Endothelial cell of umbilical vein (primary cell): ENCODE results near the gene AKAP14. TPM values are rescaled to one million over a fixed set of nuclear protein-coding genes. Genes with fewer than 3 reads are reported as not detected.

Experiments used
- BruUV-seq: library from RNA; stranded (reverse); fragments of 400-500 nt; replicated peaks from 2 replicates; lab custom pipeline; 2021; lab: Mats Ljungman, UMichigan
- CTCF ChIA-PET: fragments of 300-600, 350-600 bp; sonication (Branson Sonifier 250); formaldehyde crosslinking; loops from one replicate; lab custom pipeline; 2021; ENCODE audit warnings: antibody characterized with exemption, inconsistent platforms; lab: Charles Lee
- POLR2A ChIA-PET: fragments of 300-600, 350-600 bp; sonication (Branson Sonifier 250); formaldehyde crosslinking; loops from one replicate; lab custom pipeline; 2021; ENCODE audit warnings: antibody characterized with exemption, inconsistent platforms; lab: Charles Lee
- DNase-seq: peaks from one replicate; pipeline ENCODE4 v3.0.0-alpha.2; 2011; ENCODE audit warnings: low read depth, low spot score
- FAIRE-seq: peaks from 2 replicates; lab custom pipeline; 2011; peaks lifted over from hg19 to GRCh38; lab: Jason Lieb, UNC
- H2AFZ ChIP-seq: 2 replicates; pipeline ENCODE4 v1.6.0; 2012; ENCODE audit warnings: low read depth, low read length, control low read depth, inconsistent platforms
- H3K27ac ChIP-seq: 2 replicates; pipeline ENCODE4 v1.5.1; 2011; ENCODE audit warnings: low read depth, mild to moderate bottlenecking, control low read depth, low read length, moderate library complexity; ENCODE audit not compliant: insufficient read depth
- H3K27me3 ChIP-seq, 2 experiments: 2 replicates each; pipeline versions ENCODE4 v1.6.0 to v1.6.1; 2011; ENCODE audit warnings: low read length in 2 of 2, mixed read lengths in 1 of 2; ENCODE audit not compliant: control insufficient read depth in 2 of 2, insufficient read depth in 2 of 2
- H3K36me3 ChIP-seq, 2 experiments: 2 replicates in 1 of 2; 3 replicates in 1 of 2; pipeline ENCODE4 v1.5.1; 2011; ENCODE audit warnings: low read length in 2 of 2, mild to moderate bottlenecking in 1 of 2, moderate library complexity in 1 of 2; ENCODE audit not compliant: control insufficient read depth in 2 of 2, insufficient read depth in 2 of 2; ENCODE audit errors: extremely low read depth in 1 of 2
- H3K4me1 ChIP-seq: 3 replicates; pipeline ENCODE4 v1.5.1; 2011; ENCODE audit warnings: mild to moderate bottlenecking, low read length; ENCODE audit not compliant: control insufficient read depth, insufficient read depth; ENCODE audit errors: extremely low read depth
- H3K4me2 ChIP-seq: 2 replicates; pipeline ENCODE4 v1.6.1; 2011; ENCODE audit warnings: low read length, control low read depth, mixed read lengths; ENCODE audit not compliant: insufficient read depth
- H3K4me3 ChIP-seq, 3 experiments: fragments of 200-600 bp in 1 of 3; sonication (generic), shearing (Covaris generic) in 1 of 3; replicated peaks in 1 of 3; 2 replicates each; pipeline ENCODE4 v1.5.1; 2011 to 2016; ENCODE audit warnings: control low read depth in 3 of 3, low read length in 3 of 3, mild to moderate bottlenecking in 2 of 3, inconsistent platforms in 1 of 3, low read depth in 1 of 3, moderate library complexity in 1 of 3; ENCODE audit not compliant: insufficient read depth in 1 of 3
- H3K79me2 ChIP-seq: 2 replicates; pipeline ENCODE4 v1.6.0; 2012; ENCODE audit warnings: low read length, inconsistent platforms; ENCODE audit not compliant: control insufficient read depth, insufficient read depth
- H3K9ac ChIP-seq: replicated peaks from 2 replicates; pipeline ENCODE3; 2011; ENCODE audit warnings: low read length, control low read depth; ENCODE audit not compliant: insufficient read depth; ENCODE audit errors: extremely low read depth
- H3K9me1 ChIP-seq: replicated peaks from 3 replicates; pipeline ENCODE4 v1.6.0; 2011; ENCODE audit warnings: mild to moderate bottlenecking, low read length; ENCODE audit not compliant: control insufficient read depth, insufficient read depth; ENCODE audit errors: extremely low read depth
- H3K9me3 ChIP-seq: replicated peaks from 2 replicates; pipeline ENCODE4 v1.5.1; 2012; ENCODE audit warnings: low read length, inconsistent platforms; ENCODE audit not compliant: control insufficient read depth, insufficient read depth
- H4K20me1 ChIP-seq: replicated peaks from 2 replicates; pipeline ENCODE3; 2011; ENCODE audit warnings: mild to moderate bottlenecking, low read length; ENCODE audit not compliant: control insufficient read depth, insufficient read depth; ENCODE audit errors: extremely low read depth
- EZH2 ChIP-seq: IDR thresholded peaks from 2 replicates; pipeline ENCODE4 v1.6.1; 2012; ENCODE audit warnings: borderline replicate concordance, low read depth, mild to moderate bottlenecking, moderate library complexity, low read length, inconsistent platforms; ENCODE audit not compliant: severe bottlenecking
- FOS ChIP-seq: IDR thresholded peaks from 2 replicates; pipeline ENCODE4 v1.6.1; 2011; ENCODE audit warnings: mild to moderate bottlenecking, low read length, moderate library complexity, borderline replicate concordance; ENCODE audit not compliant: insufficient read depth
- GATA2 ChIP-seq: IDR thresholded peaks from 2 replicates; pipeline ENCODE4 v1.7.0; 2011; ENCODE audit warnings: low read depth, mild to moderate bottlenecking, moderate library complexity, mixed read lengths, low read length; ENCODE audit not compliant: insufficient read length, insufficient read depth
- JUN ChIP-seq: IDR thresholded peaks from 2 replicates; pipeline ENCODE4 v1.6.1; 2011; ENCODE audit warnings: borderline replicate concordance, low read depth; ENCODE audit not compliant: insufficient read length, insufficient read depth
- MYC ChIP-seq: IDR thresholded peaks from one replicate; pipeline ENCODE4 v1.6.1; 2011; ENCODE audit warnings: mild to moderate bottlenecking, low read depth, low read length
- POLR2A ChIP-seq: IDR thresholded peaks from 2 replicates; pipeline ENCODE4 v1.6.1; 2012; ENCODE audit warnings: low read depth, mild to moderate bottlenecking, control low read depth, low read length
- POLR2AphosphoS5 ChIP-seq: IDR thresholded peaks from 2 replicates; pipeline ENCODE4 v1.6.1; 2012; ENCODE audit warnings: low read depth, mild to moderate bottlenecking, control low read depth, low read length, moderate library complexity; ENCODE audit not compliant: insufficient read depth
- dilution Hi-C: fragments of 300-500 bp; cut with MboI; formaldehyde crosslinking; loops from one replicate; pipeline ENCODE4 v1.15.0; 2019; ENCODE audit warnings: low sequenced_read_pairs; ENCODE audit not compliant: extremely low pct_ligation_motif_present
- intact Hi-C: fragments of 100-400 bp; cut with micrococcal nuclease; formaldehyde crosslinking; loops from one replicate; pipeline ENCODE4 v1.10.0; 2022
- polyA plus RNA-seq, 4 experiments: library from polyadenylated mRNA; depleted of rRNA in 3 of 4; stranded (reverse) in 3 of 4; unstranded in 1 of 4; fragments of >200 nt; gene quantifications; 2 replicates each; pipeline versions ENCODE4 v1.2.1 to v1.2.3, GENCODE V29; 2011 to 2012; ENCODE audit warnings: missing spikeins in 1 of 4
- total RNA-seq: library from RNA; stranded (reverse); gene quantifications from 2 replicates; pipeline ENCODE4 v1.2.3, GENCODE V29; 2021
- TF ChIP-seq, protein P1 (sequence below), 2 donors: IDR thresholded peaks; 1 replicate in 1 of 2; 2 replicates in 1 of 2; pipeline ENCODE4 v1.5.1; 2011; ENCODE audit warnings: low read length in 2 of 2, mild to moderate bottlenecking in 2 of 2, moderate library complexity in 2 of 2, control low read depth in 1 of 2, inconsistent platforms in 1 of 2, low read depth in 1 of 2; ENCODE audit not compliant: insufficient read depth in 1 of 2; ENCODE audit errors: extremely low read depth in 1 of 2
- TF ChIP-seq, protein P2 (sequence below): IDR thresholded peaks from 2 replicates; pipeline ENCODE4 v1.6.1; 2011; ENCODE audit not compliant: insufficient read depth, insufficient read length

Gene AKAP14
- total and polyA plus RNA-seq, 2 donors (not counting 3 experiments of a cell fraction or from before 2014, with no cell fraction given): not detected

DNA sequence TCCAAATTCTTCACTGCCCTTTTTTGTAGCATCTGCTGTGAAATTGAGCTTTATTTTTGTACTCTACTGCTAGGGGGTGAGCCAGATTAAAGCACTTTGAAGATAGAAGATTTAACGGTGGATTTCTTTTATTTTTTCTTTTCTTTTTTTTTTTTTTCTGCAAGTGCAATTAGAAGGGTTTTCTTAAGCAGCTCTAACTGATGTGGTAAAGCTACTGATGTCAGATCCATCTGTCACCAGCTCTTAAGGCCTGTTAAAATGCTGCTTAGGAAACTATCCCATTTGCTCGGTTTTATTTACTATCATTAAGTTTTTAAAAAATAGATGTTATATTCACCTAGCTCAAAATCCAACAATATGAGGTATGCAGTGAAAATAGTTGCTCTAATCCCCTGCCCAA lies 17.0 kb upstream of the AKAP14 start:
- Histone ChIP-seq H3K4me1 (no peaks in the 10 kb centered on the region), H2AFZ (no peak overlapping the region), H3K9me3 (no peaks in the 10 kb centered on the region), H3K27ac (no peak overlapping the region), H3K4me3 (no peak overlapping the region), H3K36me3 (no peaks in the 10 kb centered on the region), H4K20me1 (no peaks in the 10 kb centered on the region), H3K27me3 (no peaks in the 10 kb centered on the region), H3K4me2 (no peak overlapping the region), H3K9ac (no peak overlapping the region), H3K9me1 (no peaks in the 10 kb centered on the region), H3K79me2 (peaks cover 4% of the 10 kb centered on the region)
- TF ChIP-seq EZH2: no peak
- TF ChIP-seq, protein P1, sequence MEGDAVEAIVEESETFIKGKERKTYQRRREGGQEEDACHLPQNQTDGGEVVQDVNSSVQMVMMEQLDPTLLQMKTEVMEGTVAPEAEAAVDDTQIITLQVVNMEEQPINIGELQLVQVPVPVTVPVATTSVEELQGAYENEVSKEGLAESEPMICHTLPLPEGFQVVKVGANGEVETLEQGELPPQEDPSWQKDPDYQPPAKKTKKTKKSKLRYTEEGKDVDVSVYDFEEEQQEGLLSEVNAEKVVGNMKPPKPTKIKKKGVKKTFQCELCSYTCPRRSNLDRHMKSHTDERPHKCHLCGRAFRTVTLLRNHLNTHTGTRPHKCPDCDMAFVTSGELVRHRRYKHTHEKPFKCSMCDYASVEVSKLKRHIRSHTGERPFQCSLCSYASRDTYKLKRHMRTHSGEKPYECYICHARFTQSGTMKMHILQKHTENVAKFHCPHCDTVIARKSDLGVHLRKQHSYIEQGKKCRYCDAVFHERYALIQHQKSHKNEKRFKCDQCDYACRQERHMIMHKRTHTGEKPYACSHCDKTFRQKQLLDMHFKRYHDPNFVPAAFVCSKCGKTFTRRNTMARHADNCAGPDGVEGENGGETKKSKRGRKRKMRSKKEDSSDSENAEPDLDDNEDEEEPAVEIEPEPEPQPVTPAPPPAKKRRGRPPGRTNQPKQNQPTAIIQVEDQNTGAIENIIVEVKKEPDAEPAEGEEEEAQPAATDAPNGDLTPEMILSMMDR (IDR thresholded peaks at IDR 0.05; ENCODE audit: extremely low read depth in 1 of 2, insufficient read depth in 1 of 2, low read depth in 1 of 2, low read length in 2 of 2): no peak
- TF ChIP-seq JUN: no peak
- TF ChIP-seq MYC: no peak
- no peak for TF ChIP-seq FOS
- TF ChIP-seq, protein P2, sequence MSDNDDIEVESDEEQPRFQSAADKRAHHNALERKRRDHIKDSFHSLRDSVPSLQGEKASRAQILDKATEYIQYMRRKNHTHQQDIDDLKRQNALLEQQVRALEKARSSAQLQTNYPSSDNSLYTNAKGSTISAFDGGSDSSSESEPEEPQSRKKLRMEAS: no peak
- no peak for TF ChIP-seq POLR2A
- TF ChIP-seq GATA2: no peak
- TF ChIP-seq POLR2AphosphoS5: no peak
- dilution Hi-C loops: no loop called here
- DNase-seq (no peak), FAIRE-seq (no peak)
- ChIA-PET POLR2A (no interaction called here), CTCF (interaction anchor here (0.9 to 1.2 kb wide), 3 partner anchors 9 to 26 kb away, joined by 3 read pairs; partner anchors contain the start of gene UPF3B)
- intact Hi-C loops: no loop called here
- BruUV-seq: no TSS peak
